GM18517 (cell line): ENCODE results near the gene SLPI.

Source experiments
- ATAC-seq: cut with Tn5 transposase; IDR thresholded peaks from one replicate; pipeline ENCODE4 v1.9.1; 2021; ENCODE audit warnings: mild to moderate bottlenecking, moderate library complexity; ENCODE audit not compliant: unreplicated experiment

Gene SLPI

GRCh38 chr20:45254383-45255262 is at the start of gene SLPI:
Gene SLPI (minus strand): TSS chr20:45254564. CDS start chr20:45254543, 21 bp downstream.
- ATAC-seq = no peak

GRCh38 chr20:45303586-45304463 is 49.5 kb upstream of the SLPI start:
- no peak for ATAC-seq

GRCh38 chr20:45301824-45302271 is 47.5 kb upstream of the SLPI start:
- ATAC-seq = no peak

DNA sequence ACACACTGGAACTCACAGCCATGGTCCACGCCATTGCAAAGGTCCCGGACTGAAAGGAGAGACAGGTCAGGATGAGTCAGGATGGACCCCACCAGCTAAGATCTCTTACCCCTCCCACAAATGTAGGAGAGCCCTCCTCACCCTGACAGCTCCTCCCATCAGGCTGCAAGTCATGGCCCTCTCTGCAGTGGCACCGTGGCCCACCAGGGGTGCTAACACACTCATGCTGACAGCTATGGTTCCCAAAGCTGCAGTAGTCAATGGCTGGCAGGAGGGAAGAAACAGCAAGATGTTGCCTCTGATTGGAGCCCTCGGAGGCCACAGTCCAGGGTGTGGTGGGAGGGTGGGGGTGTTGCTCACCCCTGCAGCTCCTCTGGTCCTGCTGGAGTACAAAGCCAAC is 46.6 kb upstream of the SLPI start:
- ATAC-seq = no peak

DNA sequence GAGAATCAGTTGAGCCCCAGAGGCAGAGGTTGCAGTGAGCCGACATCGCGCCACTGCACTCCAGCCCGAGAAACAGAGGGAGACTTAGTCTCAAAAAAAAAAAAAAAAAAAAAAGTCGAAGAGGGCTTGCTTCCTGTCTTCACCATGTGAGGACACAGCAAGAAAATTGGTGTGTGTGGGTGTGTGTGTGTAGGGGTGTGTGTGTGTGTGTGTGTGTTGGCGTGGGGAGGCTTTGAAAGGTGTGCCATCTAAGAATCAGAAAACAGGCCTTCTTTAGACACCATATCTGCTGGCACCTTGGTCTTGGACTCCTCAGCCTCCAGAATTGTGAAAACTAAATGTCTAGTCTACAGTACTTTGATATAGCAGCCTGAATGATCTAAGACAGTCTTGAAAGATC is 45.4 kb upstream of the SLPI start:
- ATAC-seq = no peak

GRCh38 chr20:45297786-45298497 is 43.6 kb upstream of the SLPI start:
- ATAC-seq = no peak

DNA sequence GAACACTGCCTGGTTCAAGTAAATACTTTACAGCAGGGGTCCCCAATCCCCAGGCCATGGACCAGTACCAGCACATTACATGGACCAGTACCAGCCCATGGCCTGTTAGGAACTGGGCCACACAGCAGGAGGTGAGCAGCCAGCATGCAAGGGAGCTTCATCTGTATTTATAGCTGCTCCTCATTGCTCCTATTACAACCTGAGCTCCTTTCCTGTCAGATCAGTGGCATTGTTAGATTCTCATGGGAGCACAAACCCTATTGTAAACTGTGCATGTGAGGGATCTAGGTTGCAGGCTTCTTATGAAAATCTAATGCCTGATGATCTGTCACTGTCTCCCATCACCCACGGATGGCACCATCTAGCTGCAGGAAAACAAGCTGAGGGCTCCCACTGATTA is 40.3 kb upstream of the SLPI start:
- ATAC-seq = no peak

DNA sequence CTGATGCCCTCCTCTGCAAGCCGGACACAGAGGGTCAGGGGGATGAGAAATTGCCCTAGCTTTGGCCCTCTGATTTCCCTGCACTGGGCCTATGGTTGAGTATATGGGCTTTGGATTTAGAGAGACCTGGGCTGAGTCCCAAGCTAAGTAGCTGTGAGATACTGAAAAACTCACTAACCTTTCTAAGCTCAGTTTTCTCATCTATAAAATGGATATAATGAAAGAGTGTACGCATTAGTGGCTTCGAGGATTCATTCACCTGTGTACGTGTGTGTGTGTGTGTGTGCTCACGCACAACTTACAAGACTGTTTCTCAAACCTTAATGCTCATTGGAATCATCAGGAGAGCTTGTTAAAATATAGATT is 39.6 kb upstream of the SLPI start:
- ATAC-seq = no peak

- ATAC-seq = no peak
These were observed 39.0 kb upstream of the SLPI start for GRCh38 chr20:45293041-45294002.

- no peak for ATAC-seq
These were observed 38.0 kb upstream of the SLPI start for GRCh38 chr20:45292343-45292742.

GRCh38 chr20:45291526-45291925 is 37.2 kb upstream of the SLPI start:
- no peak for ATAC-seq

- no peak for ATAC-seq
These were observed 36.5 kb upstream of the SLPI start for GRCh38 chr20:45290677-45291355.

- no peak for ATAC-seq
These were observed 35.7 kb upstream of the SLPI start for GRCh38 chr20:45289942-45290676.

DNA sequence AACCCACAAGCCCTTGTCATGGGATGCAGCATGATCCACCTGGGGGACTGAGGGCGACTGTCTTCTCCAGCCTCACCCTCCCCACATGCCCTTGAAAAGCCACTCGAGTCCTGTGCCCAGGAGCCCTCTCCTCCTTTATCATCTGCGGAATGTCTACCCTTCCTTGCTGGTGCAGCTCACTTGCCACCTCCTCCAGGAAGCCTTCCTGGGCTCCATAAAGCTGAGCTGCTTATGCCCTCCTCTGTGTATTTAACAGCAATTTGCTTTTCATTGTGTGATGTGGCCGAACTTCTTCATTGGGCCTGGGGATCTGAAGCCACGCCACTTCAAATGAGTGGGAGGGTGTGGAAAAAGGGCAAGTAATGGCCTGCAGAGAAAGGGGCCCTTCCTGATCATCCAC is 34.5 kb upstream of the SLPI start:
- ATAC-seq = no peak

- ATAC-seq = no peak
These were observed 34.0 kb upstream of the SLPI start for GRCh38 chr20:45288376-45288775.

- ATAC-seq = no peak
These were observed 29.2 kb upstream of the SLPI start for GRCh38 chr20:45283551-45284057.

- ATAC-seq = no peak
These were observed 28.6 kb upstream of the SLPI start for GRCh38 chr20:45282700-45283550.

GRCh38 chr20:45279992-45280391 is 25.6 kb upstream of the SLPI start:
- ATAC-seq = no peak
